Omental fat pad (tissue), 4 donors: Measurements from ENCODE around the gene STK11IP. TPM values are rescaled to one million over a fixed set of nuclear protein-coding genes. Genes with fewer than 3 reads are reported as not detected.

Experiments
- ATAC-seq: fragments of 150-250 bp; one replicate; pipeline ENCODE4 v1.9.1; 2016; ENCODE audit warnings: mild to moderate bottlenecking, moderate library complexity; ENCODE audit not compliant: low FRiP score
- DNase-seq: peaks from one replicate; pipeline ENCODE4 v3.0.0-alpha.2; 2019; ENCODE audit warnings: low spot score
- CTCF ChIP-seq, 3 donors: fragments of 450-650 bp; IDR thresholded peaks; one replicate each; pipeline ENCODE4 v1.5.1; 2016 to 2017; ENCODE audit warnings: antibody characterized with exemption in 3 of 3, mild to moderate bottlenecking in 3 of 3, moderate library complexity in 2 of 3
- total RNA-seq, 4 donors: library from RNA; depleted of rRNA; stranded (reverse); fragments of >200 nt; gene quantifications; one replicate each; pipeline ENCODE4 v1.1.0, GENCODE V29; 2016

Gene STK11IP
- 10 to 100 TPM in 2 of 4 donors, 1 to 10 TPM in 2; 9.1 to 22.4 (median 13.0) TPM for total RNA-seq

- peak; percentile 97 for DNase-seq
- no peak for TF ChIP-seq CTCF (IDR thresholded peaks at IDR 0.05)
- peak; percentile 96 for ATAC-seq
Measured at GRCh38 chr2:219597552-219598307, at the start of gene STK11IP. Gene STK11IP (plus strand): TSS chr2:219597857. CDS start chr2:219598120, 263 bp downstream.

GRCh38 chr2:219548990-219549389 lies 48.7 kb upstream of the STK11IP start:
- ATAC-seq (no peak), DNase-seq (no peak)
- TF ChIP-seq CTCF (IDR thresholded peaks at IDR 0.05), result no peak

- ATAC-seq (no peak), DNase-seq (no peak)
- no peak for TF ChIP-seq CTCF (IDR thresholded peaks at IDR 0.05)
Measured at GRCh38 chr2:219549619-219550018, 48.0 kb upstream of the STK11IP start.

- DNase-seq (no peak), ATAC-seq (peak; percentile 82)
- TF ChIP-seq CTCF (IDR thresholded peaks at IDR 0.05), result no peak
Measured at GRCh38 chr2:219551441-219552381, 45.9 kb upstream of the STK11IP start.

- TF ChIP-seq CTCF (IDR thresholded peaks at IDR 0.05), result no peak
- ATAC-seq (peak; percentile 89), DNase-seq (peak; percentile 77)
Measured at GRCh38 chr2:219552382-219553167, 45.1 kb upstream of the STK11IP start.

- no peak for TF ChIP-seq CTCF (IDR thresholded peaks at IDR 0.05)
- ATAC-seq, result no peak
- DNase-seq, result no peak
Measured at GRCh38 chr2:219553168-219553417, 44.6 kb upstream of the STK11IP start.
